ENCODE measurements around the gene ZNF213.
A peak's percentile ranks its signal among the peaks of the same experiment; 100 is the strongest.

- no peak for TF ChIP-seq ZNF473 (tag by site-specific recombination; IDR thresholded peaks at IDR 0.05)
- TF ChIP-seq, protein P1, sequence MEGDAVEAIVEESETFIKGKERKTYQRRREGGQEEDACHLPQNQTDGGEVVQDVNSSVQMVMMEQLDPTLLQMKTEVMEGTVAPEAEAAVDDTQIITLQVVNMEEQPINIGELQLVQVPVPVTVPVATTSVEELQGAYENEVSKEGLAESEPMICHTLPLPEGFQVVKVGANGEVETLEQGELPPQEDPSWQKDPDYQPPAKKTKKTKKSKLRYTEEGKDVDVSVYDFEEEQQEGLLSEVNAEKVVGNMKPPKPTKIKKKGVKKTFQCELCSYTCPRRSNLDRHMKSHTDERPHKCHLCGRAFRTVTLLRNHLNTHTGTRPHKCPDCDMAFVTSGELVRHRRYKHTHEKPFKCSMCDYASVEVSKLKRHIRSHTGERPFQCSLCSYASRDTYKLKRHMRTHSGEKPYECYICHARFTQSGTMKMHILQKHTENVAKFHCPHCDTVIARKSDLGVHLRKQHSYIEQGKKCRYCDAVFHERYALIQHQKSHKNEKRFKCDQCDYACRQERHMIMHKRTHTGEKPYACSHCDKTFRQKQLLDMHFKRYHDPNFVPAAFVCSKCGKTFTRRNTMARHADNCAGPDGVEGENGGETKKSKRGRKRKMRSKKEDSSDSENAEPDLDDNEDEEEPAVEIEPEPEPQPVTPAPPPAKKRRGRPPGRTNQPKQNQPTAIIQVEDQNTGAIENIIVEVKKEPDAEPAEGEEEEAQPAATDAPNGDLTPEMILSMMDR (tag by site-specific recombination; IDR thresholded peaks at IDR 0.05): no peak
- TF ChIP-seq ZNF274 (IDR thresholded peaks at IDR 0.05; ENCODE audit: low read length): no peak
- TF ChIP-seq ZNF274 (tag by site-specific recombination; IDR thresholded peaks at IDR 0.05; ENCODE audit: borderline replicate concordance): no peak
- no peak for TF ChIP-seq ZNF184 (tag by site-specific recombination; IDR thresholded peaks at IDR 0.05)
- 0 out of 2 replicates have a peak, but pooled peaks have one; percentile 40 for TF ChIP-seq MZF1 (tag by site-specific recombination; IDR thresholded peaks at IDR 0.05; ENCODE audit: borderline replicate concordance)
- no peak for TF ChIP-seq MYNN (tag by site-specific recombination; IDR thresholded peaks at IDR 0.05; ENCODE audit: borderline replicate concordance)
- 0 out of 2 replicates have a peak, but pooled peaks have one; percentile 7 for TF ChIP-seq OSR2 (tag by site-specific recombination; IDR thresholded peaks at IDR 0.05)
- TF ChIP-seq PRDM4 (tag by site-specific recombination; IDR thresholded peaks at IDR 0.05): peak; percentile 82
- no peak for TF ChIP-seq YY1 (tag by site-specific recombination; IDR thresholded peaks at IDR 0.05)
Observed at GRCh38 chr16:3171855-3172593, 37.2 kb downstream of the ZNF213 start.

Data from HEK293 (cell line).